CD1c-positive myeloid dendritic cell (primary cell): ENCODE measurements around the gene RBFOX2.
A peak's percentile ranks its signal among the peaks of the same experiment; 100 is the strongest.
"Not testable (repeated sequence)": the region's sequence is repeated elsewhere in the genome, so short reads cannot be mapped to it uniquely, and the experiment has no call there.

Experiments
- DNase-seq: peaks from one replicate; pipeline ENCODE4 v3.0.0-alpha.2; 2016; ENCODE audit errors: extremely low spot score

RBFOX2 gene, protein sequence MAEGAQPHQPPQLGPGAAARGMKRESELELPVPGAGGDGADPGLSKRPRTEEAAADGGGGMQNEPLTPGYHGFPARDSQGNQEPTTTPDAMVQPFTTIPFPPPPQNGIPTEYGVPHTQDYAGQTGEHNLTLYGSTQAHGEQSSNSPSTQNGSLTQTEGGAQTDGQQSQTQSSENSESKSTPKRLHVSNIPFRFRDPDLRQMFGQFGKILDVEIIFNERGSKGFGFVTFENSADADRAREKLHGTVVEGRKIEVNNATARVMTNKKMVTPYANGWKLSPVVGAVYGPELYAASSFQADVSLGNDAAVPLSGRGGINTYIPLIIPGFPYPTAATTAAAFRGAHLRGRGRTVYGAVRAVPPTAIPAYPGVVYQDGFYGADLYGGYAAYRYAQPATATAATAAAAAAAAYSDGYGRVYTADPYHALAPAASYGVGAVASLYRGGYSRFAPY

DNA sequence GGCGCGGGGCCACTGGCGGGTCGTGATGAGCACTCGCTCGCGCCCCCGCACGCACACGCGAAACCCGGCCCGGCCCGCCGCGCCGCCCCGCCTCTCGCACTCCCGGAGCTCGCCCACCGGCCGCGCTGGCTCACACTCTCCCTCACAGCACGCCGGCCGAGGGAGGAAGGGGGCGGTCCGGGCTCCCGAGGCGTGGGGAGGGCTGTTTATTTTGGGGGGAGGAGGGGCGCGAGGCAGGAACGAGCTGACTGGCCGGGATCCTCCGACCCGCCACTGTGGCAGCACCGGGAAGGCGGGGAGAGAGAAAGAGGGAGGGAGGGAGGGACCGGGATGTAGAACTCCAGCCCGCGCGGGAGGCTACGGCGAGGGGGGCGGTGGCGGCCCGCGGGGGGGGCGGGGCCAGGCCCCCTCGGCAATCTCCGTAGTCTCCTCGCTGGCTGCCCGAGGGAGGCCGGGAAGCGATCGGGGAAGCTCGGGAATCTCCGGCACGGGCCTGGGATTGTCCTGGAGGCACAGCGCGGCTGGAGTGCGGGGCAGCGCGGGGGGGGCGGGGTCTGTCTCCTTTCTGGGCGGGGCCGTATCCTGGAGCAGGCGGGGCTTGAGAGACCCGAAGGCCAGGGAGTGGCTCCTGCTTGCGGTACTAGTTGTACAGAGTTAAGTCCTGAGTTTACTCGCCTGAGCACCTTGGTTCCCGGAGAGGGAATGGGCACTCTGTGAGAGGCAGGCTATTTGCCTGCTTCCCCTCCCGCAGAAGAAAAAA is at the start of gene RBFOX2:
TSS of gene RBFOX2 (minus strand) at position 179 of the 760 bp plus-strand sequence. CDS start 399 bp downstream, outside the sequence.
- peak; percentile 86 for DNase-seq

DNA sequence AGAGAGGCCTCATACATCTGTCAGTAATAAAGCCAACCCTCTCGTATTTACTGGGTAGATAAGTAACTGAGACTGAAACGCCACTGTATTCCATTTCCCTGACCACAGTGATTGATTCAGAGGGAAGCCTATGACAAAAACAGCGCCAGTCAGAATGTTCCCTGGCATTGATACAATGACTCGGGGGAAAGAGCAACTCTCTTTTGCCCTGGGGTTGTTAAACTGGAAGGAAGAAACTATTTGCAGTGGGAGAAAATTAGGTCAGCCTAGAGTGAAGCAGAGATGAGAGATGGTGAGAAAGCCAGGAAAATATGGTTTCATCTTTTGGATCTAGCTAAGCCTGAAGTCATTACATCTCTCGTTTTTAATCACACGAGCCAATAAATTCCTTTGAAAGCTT is 48.6 kb upstream of the RBFOX2 start:
- no peak for DNase-seq

DNA sequence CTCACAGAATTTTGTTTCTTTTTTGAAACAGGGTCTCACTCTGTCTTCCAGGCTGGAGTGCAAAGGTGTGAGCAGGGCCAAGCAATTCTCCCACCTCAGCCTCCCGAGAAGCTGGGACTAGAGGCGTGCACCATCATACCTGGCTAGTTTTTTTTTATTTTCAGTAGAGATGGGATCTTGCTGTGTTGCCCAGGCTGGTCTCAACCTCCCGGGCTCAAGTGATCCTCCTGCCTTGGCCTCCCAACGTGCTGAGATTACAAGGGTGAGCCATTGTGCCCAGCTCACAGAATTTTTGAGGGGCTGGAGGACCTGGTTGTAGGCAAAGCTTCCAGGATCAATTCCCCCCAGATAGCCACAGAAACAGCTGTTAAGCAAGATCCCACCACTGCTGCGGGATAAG is 47.1 kb upstream of the RBFOX2 start:
- DNase-seq: no peak

DNA sequence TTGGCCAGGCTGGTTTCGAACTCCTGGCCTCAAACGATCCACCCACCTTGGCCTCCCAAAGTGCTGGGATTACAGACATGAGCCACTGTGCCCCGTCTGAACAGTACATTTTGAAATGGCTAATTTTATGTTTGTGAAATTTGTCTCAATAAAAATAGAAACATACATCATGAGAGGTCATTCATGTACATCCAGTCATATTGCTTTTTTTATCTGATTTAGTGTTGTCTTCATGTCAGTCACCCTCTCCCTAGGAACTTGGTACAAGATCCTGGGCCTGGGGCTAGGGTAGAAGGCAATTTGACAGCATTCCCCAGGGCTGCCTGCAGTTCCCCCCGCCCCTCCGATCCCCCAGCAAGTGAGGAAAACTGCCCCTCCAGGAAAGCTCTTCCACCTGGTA is 46.6 kb upstream of the RBFOX2 start:
- no peak for DNase-seq

DNA sequence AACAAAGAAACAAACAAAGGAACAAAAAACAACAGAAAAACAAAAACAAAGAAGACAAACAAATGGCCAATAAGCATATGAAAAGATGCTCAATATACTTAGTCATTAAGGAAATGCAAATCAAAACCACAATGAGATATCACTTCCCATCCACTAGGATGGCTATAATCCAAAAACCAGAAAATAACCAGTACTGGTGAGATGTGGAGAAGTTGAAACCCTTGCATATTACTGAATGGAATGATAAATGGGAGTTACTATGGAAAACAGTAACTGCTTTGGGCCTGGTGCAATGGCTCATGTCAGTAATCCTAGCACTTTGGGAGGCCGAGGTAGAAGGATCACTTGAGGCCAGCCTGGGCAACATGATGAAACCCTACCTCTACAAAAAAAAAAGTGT is 44.9 kb upstream of the RBFOX2 start:
- no peak for DNase-seq

DNA sequence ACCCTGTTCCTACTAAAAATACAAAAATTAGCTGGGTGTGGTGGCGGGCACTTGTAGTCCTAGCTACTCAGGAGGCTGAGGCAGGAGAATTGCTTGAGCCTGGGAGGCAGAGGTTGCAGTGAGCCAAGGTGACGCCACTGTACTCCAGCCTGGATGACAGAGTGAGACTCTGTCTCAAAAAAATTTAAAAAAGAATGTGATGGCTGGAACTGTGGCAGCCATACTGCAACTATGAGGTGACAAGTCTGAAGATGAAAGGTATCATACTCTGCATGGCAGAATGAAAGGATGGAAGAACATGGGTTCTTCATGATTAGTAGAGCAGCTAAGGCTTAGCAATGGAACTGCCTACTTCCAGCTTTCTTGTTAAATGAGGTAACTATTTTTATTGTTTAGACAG is 42.0 kb upstream of the RBFOX2 start:
- not testable (repeated sequence) for DNase-seq

DNA sequence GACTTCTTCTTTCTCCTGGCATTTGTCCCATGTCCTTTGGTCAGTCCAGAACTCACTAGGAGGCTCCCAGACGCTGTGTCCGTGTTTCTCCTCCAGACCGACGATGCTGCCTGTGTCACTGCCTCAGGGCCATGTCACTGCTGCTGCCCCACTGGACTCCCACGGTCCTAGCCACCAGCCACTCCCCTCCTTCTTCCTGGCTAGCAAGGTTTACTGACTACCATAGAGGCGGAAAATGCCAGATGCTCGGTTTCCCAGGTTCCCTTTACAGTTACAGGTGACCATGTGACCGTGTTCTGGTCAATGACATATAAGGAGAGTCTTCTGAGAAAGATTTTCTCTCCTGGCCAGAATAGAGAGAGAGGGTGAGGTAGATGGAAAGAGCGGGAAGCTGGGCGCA is 40.7 kb upstream of the RBFOX2 start:
- DNase-seq: no peak

DNA sequence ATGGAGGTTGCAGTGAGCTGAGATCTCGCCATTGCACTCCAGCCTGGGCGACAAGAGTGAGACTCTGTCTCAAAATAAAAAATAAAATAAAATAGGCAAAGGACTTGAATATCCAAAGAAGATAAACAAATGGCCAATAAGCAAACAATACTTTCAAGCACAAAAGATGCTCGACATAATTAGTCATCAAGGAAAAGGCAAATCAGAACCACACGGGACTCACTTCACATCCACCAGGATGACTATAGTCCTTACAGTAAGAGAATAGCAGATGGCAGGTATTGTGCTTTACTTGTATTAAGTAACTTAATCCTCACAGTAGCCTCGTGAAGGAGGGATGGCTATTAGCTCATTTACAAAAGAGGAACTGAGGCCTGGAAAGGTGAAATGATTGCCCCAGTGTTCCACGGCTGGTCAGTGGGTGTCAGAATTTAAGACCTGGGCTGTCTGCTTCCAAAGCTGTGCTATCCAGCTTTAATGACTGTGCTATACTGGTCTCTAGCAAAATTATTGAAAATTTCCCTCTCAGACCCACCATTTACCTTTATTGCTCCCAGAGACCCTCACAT is 40.2 kb upstream of the RBFOX2 start:
- DNase-seq: no peak

DNA sequence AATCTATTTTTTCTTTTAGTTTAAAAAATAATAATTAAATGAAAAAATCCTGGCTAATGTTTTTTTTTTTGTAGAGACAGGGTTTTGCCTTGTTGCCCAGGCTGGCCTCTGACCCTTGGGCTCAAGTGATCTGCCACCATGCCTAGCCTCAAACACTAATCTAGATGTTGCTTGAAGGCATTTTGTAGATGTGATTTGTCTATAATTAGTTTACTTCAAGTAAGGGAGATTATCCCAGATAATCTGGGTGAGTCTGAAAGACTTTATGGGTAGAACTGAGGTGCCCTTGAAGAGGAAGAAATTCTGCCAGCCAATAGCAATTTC is 38.6 kb upstream of the RBFOX2 start:
- no peak for DNase-seq

DNA sequence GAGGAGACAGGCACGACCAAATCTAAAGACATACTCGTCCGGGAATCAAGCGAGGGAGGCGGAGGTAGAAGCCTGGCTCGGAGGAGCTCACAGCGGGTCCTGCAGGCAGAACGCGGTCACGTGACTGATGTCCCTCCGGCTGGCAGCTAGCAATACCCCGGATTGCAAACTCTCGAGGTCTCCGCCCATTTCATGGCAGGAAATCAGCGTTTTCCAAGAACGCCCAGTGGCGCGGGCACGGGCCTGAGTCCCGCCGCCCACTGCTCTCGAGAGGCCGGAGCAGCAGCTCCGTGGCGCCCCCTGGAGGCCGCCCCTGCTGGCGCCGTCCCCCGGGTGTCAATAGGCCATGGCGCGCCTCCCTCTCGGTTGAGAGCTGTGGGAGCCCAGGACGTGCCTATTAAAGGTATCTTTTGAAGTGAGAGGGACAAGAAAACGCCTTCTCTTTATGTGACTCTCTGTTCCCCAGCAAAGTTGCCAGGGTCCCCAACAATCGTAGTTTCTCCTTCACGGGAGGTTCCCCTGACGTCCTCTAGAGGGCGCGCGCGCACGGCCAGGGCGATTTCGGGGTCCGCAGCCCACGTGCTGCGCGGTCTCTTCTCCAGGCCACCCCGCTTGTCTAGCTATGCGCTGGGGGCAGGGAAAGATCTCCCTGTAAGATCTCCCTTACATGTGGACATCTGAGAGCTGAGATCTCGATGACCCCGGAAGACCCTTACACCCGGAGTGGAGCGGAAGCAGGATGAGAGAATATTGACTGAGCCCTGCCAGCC is 37.3 kb upstream of the RBFOX2 start:
- DNase-seq: peak; percentile 84

DNA sequence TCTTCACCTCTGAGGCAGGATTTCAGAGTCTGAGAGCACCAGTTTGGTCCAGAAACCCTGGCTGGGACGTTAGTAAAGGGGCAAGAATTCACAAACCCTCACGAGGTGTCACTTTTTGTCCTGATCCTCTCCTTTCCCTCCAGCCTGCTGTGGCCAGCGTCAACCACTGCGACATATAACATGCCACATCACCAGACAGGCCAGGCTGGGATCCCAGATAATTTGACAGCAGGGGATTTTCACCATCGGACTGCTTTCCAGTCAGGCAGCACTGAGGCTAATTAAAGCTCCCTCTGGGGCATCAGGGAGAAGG is 36.8 kb upstream of the RBFOX2 start:
- no peak for DNase-seq

DNA sequence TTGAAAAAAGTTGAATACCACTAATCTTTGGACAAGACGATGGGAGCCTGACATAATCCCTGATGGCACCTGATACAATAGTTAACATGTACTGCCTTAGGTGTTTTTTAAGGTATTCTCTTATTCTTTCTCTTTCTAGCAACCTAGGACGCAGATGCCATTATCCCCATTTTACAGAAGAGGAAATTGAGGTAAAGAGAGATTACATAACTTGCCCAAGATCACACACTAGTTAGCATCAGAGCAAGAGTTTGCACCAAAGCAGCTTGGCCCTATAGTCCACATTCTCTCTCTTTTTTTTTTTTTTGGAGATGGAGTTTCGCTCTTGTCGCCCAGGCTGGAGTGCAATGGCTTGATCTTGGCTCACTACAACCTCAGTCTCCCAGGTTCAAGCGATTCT is 35.7 kb upstream of the RBFOX2 start:
- DNase-seq: no peak

DNA sequence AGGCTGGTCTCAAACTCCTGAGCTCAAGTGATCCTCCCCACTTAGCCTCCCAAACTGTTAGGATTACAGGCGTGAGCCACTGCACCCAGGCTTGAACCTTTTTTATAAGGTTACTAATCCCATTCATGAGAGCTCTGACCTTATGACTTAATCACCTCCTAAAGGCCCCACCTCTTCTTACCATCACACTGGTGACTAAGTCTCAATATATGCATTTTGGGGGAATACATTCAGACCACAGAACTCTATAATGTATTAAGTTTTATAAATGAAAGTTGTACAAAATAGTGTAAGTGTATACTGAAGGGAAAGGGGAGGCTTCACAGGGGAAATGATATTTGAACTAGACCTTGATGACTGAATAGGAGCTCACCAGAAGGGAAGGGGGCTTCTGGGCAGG is 28.4 kb upstream of the RBFOX2 start:
- no peak for DNase-seq

DNA sequence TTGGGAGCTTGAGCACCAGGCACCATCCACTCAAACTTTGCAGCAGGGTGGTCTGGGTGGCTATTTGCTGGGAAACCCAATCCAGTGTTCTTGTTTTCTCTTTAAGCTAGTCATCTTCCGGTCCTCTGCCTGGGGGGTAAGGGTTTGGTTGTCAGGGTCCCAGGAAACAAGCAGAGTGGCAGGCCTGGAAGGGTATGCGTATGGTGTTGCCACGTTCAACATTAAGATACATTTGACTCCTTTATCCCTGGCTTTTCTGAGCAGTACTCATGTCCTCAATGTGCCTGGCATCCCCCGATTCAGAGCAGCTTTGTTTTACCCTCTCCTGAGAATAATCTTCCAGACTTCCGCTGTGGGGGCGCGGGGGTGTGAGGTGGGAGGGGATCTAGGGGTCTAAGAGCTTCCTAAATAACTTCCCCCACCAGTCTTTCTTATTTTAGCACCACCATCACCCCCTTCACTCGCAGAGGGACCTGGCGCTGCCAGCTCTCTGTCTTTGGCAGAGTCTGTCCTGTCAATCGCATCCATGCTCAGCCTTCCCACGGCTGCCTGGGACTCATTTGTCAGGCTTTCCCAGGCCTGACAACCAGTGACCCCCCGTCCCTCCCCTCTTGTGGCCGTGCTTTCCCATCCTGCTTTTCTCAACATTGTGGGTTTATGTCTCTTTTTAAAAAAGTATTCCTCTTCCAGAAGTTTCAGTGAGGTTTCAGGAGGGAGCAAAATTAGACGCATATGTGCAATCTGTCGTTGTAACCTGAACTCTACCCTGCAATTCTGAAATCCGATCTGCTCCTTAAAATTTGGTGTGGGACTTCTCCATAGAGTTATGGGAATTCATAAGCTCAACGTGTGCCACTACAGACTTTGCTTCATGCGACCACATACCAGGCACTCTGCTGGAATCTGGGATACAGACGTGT is 27.0 kb upstream of the RBFOX2 start:
- no peak for DNase-seq

DNA sequence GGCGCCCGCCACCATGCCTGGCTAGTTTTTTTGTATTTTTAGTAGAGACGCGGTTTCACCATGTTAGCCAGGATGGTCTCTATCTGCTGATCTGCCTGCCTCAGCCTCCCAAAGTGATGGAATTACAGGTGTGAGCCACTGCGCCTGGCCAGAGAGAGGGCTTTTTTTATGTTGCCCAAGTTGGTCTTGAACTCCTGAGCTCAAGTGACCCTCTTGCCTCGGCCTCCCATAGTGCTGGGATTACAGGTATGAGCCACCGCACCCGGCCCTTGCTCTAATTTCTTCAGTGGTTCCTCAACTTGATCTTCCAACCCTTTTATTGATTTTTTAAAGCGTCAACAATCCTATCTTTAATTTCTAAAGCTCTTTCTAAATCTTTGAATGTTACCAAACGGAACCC is 25.8 kb upstream of the RBFOX2 start:
- not testable (repeated sequence) for DNase-seq

DNA sequence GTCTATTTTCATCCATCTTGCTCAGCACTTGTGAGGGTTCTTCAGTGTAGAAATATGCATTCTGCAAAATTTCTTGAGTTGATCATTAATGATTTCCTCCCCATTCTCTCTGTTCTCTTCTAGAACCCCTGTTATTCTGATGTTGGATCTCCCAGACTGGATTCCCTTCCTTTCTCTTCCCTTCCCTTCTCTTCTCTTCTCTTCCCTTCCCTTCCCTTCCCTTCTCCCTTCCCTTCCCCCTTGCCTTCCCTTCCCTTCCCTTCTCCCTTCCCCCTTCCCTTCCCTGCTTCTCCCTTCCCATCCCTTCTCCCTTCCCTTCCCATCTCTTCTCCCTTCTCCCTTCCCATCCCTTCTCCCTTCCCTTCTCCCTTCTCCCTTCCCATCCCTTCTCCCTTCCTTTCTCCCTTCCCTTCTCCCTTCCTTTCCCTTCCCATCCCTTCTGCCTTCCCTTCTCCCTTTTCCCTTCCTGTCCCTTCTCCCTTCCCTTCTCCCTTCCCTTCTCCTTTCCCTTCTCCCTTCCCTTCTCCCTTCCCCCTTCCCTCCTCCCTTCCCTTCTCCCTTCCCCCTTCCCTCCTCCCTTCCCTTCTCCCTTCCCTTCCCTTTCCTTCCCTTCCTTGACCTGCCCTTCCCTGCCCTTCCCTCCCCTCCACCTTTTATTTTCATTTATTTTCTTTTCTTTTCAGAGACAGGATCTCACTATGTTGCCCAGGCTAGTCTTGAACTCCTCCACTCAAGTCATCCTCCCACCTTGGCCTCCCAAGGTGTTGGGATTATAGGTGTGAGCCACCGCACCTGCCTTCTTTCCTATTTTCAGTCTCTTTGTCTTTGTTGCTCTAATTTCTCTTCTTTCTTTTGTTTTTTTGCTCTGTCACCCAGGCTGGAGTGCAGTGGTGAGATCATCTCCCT is 24.9 kb upstream of the RBFOX2 start:
- DNase-seq: no peak

DNA sequence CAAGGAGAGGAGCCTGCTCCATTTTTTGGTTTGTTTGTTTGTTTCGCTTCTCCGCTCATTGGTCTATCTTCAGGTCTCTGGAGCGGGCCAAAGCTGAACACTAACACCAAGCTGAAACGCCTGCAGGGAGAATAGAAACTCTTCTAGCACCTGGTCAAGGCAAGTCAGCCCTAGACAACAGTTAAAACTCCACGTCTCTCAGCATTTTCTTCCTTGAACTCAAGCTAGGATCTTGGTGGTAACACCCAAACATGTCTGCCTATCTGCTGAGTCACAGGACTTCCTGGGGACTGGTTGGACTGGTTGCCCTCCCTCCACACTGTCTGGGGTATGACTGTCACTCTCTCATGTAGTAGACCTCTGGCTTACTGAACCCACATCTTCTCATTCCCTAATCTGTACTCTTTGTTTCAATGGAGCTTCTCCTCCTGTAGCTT is 23.9 kb upstream of the RBFOX2 start:
- no peak for DNase-seq

DNA sequence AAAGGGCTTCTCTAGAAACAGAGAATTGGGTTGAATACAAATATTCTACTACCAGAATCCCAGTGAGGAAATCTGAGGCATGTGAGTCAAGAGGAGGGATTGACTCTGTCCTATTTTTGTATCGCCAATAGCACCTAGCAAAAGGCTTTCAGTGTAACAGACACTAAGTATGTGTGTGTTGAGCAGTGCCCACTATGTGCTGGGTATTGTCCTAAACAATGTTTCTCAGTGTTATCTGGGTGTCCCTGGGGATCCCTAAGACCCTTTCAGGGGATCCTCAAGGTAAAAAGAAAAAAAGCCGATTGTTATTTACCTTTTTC is 21.0 kb upstream of the RBFOX2 start:
- no peak for DNase-seq

DNA sequence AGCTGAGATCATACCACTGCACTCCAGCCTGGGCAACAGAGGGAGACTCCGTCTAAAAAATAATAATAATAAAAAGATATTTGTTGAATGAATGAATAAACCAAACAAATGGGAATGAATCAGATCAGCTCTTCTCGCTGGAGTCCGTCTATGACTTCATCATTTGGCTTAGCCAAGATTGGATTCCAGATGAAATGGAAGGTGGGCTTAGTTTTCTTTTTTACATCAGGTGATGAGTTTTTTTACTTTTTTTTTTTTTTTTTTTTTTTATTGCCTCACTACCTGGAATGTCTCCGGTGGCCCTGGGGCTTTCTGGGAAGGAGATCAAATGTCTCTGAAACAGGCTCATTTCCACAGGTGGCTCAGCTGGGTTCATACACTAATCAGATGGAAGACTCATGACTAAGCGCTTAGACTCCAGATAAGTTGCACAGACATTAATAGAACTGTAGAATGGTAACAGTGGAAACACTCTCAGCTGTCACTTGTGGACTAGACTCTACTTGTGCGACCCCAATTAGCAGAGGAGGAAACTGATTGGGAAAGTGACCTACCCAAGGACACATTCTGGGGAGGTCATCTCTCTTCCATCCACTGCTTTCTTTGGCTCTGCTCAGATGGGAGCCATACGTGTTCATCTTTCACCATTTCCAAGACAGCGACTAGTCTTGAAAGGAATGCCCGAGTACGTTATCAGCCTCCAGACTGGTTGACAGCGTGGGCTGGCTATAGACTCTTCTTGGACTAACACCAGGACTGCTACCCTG is 20.5 kb upstream of the RBFOX2 start:
- DNase-seq: no peak

DNA sequence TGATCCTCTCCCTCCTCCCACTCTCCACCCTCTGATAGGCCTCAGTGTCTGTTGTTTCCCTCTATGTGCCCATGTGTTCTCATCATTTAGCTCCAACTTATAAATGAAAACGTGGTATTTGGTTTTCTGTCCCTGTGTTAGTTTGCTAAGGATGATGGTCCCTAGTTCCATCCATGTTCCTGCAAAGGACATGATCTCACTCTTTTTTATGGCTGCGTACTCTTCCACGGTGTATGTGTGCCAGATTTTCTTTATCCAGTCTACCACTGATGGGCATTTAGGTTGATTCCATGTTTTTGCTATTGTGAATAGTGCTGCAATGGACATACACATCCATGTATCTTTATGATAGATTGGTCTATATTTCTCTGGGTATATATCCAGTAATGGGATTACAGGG is 15.9 kb upstream of the RBFOX2 start:
- DNase-seq: not testable (repeated sequence)
